HepG2 (cell line): Measurements from ENCODE around the gene SPC24. TPM values are rescaled to one million over a fixed set of nuclear protein-coding genes. Genes with fewer than 3 reads are reported as not detected.

Source experiments
- ARNT ChIP-seq: fragments of 450-650 bp; IDR thresholded peaks from 2 replicates; pipeline ENCODE4 v1.6.1; 2017
- ATAD3A ChIP-seq: sonication (generic); formaldehyde crosslinking; IDR thresholded peaks from 2 replicates; pipeline ENCODE4 v1.4.0; 2020; ENCODE audit warnings: missing genetic modification reagents
- DNMT1 ChIP-seq: sonication (generic); formaldehyde crosslinking; IDR thresholded peaks from 2 replicates; pipeline ENCODE4 v1.5.1; 2020; ENCODE audit warnings: mild to moderate bottlenecking, missing genetic modification reagents
- EP300 ChIP-seq, 3 experiments: sonication (generic) in 1 of 3; formaldehyde crosslinking in 1 of 3; IDR thresholded peaks; 2 replicates each; pipeline versions ENCODE4 v1.5.1 to v1.6.1; 2011 to 2020; ENCODE audit warnings: low read depth in 2 of 3, low read length in 2 of 3, borderline replicate concordance in 1 of 3, improper control_type of control experiment in 1 of 3, mild to moderate bottlenecking in 1 of 3, missing genetic modification reagents in 1 of 3, moderate library complexity in 1 of 3
- HMG20B ChIP-seq: conservative IDR thresholded peaks from 2 replicates; pipeline ENCODE4 v1.6.1; 2016; ENCODE audit warnings: missing genetic modification reagents, missing compliant biosample characterization
- KDM4B ChIP-seq: sonication (generic); formaldehyde crosslinking; IDR thresholded peaks from 2 replicates; pipeline ENCODE4 v1.4.0; 2020; ENCODE audit warnings: missing genetic modification reagents
- KLF16 ChIP-seq, 2 experiments: sonication (generic) in 1 of 2; formaldehyde crosslinking in 1 of 2; IDR thresholded peaks; 2 replicates each; pipeline versions ENCODE4 v1.6.1 to v1.8.0; 2016 to 2023; ENCODE audit warnings: missing genetic modification reagents in 2 of 2, missing compliant biosample characterization in 1 of 2
- MLLT10 ChIP-seq: sonication (generic); formaldehyde crosslinking; IDR thresholded peaks from 2 replicates; pipeline ENCODE4 v1.4.0; 2020; ENCODE audit warnings: missing genetic modification reagents
- PHF21A ChIP-seq: sonication (generic); formaldehyde crosslinking; IDR thresholded peaks from 2 replicates; pipeline ENCODE4 v1.5.0; 2020; ENCODE audit warnings: mild to moderate bottlenecking, missing genetic modification reagents
- RAD21 ChIP-seq: fragments of 450-650 bp; formaldehyde crosslinking; IDR thresholded peaks from 2 replicates; pipeline ENCODE4 v1.5.0; 2020; ENCODE audit warnings: mild to moderate bottlenecking
- RCOR2 ChIP-seq: IDR thresholded peaks from 2 replicates; pipeline ENCODE4 v1.6.1; 2016; ENCODE audit warnings: missing biosample characterization, missing genetic modification reagents
- REPIN1 ChIP-seq: sonication (generic); formaldehyde crosslinking; IDR thresholded peaks from 2 replicates; pipeline ENCODE4 v1.8.0; 2022; ENCODE audit warnings: missing genetic modification reagents, low read depth, mild to moderate bottlenecking, borderline replicate concordance
- SIN3B ChIP-seq: fragments of 150-350 bp; IDR thresholded peaks from 2 replicates; pipeline ENCODE4 v1.6.1; 2014; ENCODE audit warnings: low read length
- SRSF9 ChIP-seq: fragments of 200-400 bp; formaldehyde crosslinking; IDR thresholded peaks from 2 replicates; pipeline ENCODE4 v1.6.1; 2018; ENCODE audit warnings: borderline replicate concordance, mild to moderate bottlenecking, low read depth, low read length; ENCODE audit not compliant: insufficient read depth, poor library complexity, severe bottlenecking
- YEATS2 ChIP-seq: sonication (generic); formaldehyde crosslinking; IDR thresholded peaks from 2 replicates; pipeline ENCODE4 v1.4.0; 2020; ENCODE audit warnings: missing genetic modification reagents, borderline replicate concordance
- ZBTB1 ChIP-seq: sonication (generic); formaldehyde crosslinking; IDR thresholded peaks from 2 replicates; pipeline ENCODE4 v1.4.0; 2020; ENCODE audit warnings: missing genetic modification reagents, borderline replicate concordance
- ZNF317 ChIP-seq: sonication (generic); formaldehyde crosslinking; IDR thresholded peaks from 2 replicates; pipeline ENCODE4 v1.5.0; 2020; ENCODE audit warnings: mild to moderate bottlenecking, missing genetic modification reagents
- ZNF432 ChIP-seq: sonication (generic); formaldehyde crosslinking; IDR thresholded peaks from 2 replicates; pipeline ENCODE4 v1.5.0; 2020; ENCODE audit warnings: missing genetic modification reagents, mild to moderate bottlenecking, borderline replicate concordance
- ZNF446 ChIP-seq: sonication (generic); formaldehyde crosslinking; IDR thresholded peaks from 2 replicates; pipeline ENCODE4 v1.5.0; 2020; ENCODE audit warnings: mild to moderate bottlenecking, missing genetic modification reagents
- ZNF451 ChIP-seq: sonication (generic); formaldehyde crosslinking; IDR thresholded peaks from 2 replicates; pipeline ENCODE4 v1.5.0; 2020; ENCODE audit warnings: mild to moderate bottlenecking, missing genetic modification reagents
- ZNF569 ChIP-seq: sonication (generic); formaldehyde crosslinking; IDR thresholded peaks from 2 replicates; pipeline ENCODE4 v1.5.0; 2020; ENCODE audit warnings: mild to moderate bottlenecking, missing genetic modification reagents, moderate library complexity, borderline replicate concordance
- ZNF660 ChIP-seq: sonication (generic); formaldehyde crosslinking; IDR thresholded peaks from 2 replicates; pipeline ENCODE4 v1.5.1; 2020; ENCODE audit warnings: mild to moderate bottlenecking, low read depth, missing genetic modification reagents, borderline replicate concordance
- ZNF773 ChIP-seq: sonication (generic); formaldehyde crosslinking; IDR thresholded peaks from 2 replicates; pipeline ENCODE4 v1.4.0; 2020; ENCODE audit warnings: missing genetic modification reagents, borderline replicate concordance
- ZNF775 ChIP-seq: sonication (generic); formaldehyde crosslinking; IDR thresholded peaks from 2 replicates; pipeline ENCODE4 v1.4.0; 2020; ENCODE audit warnings: missing genetic modification reagents, mild to moderate bottlenecking, moderate library complexity, borderline replicate concordance
- polyA plus RNA-seq, 8 experiments: library from polyadenylated mRNA; depleted of rRNA in 3 of 8; stranded (reverse) in 7 of 8; unstranded in 1 of 8; fragments of >200 nt; fragmentation: Illumina TruSeq in 4 of 8; extraction: Trizol in 4 of 8; gene quantifications; 2 replicates each; pipeline versions ENCODE4 v1.2.1 to v1.2.3, GENCODE V29; 2011 to 2016; ENCODE audit warnings: low read depth in 4 of 8, missing spikeins in 1 of 8, mixed read lengths in 1 of 8; ENCODE audit not compliant: insufficient read depth in 1 of 8
- total RNA-seq, 5 experiments: library from RNA; depleted of rRNA; stranded (reverse); fragments of >200 nt; fragmentation: Illumina TruSeq; extraction: Trizol; gene quantifications; 2 replicates each; pipeline ENCODE4 v1.2.3, GENCODE V29; 2016; ENCODE audit warnings: low read depth in 1 of 5
- TF ChIP-seq, protein P1 (sequence below): sonication (generic); formaldehyde crosslinking; IDR thresholded peaks from 2 replicates; pipeline ENCODE4 v1.5.0; 2020; ENCODE audit warnings: missing genetic modification reagents
- TF ChIP-seq, protein P2 (sequence below): sonication (generic); formaldehyde crosslinking; IDR thresholded peaks from 2 replicates; pipeline ENCODE4 v1.5.0; 2020; ENCODE audit warnings: mild to moderate bottlenecking, missing genetic modification reagents
- TF ChIP-seq, protein P3 (sequence below): sonication (generic); formaldehyde crosslinking; IDR thresholded peaks from 2 replicates; pipeline ENCODE4 v1.8.1; 2023; ENCODE audit warnings: mild to moderate bottlenecking, moderate library complexity, missing genetic modification reagents

Gene SPC24
- total and polyA plus RNA-seq, 2 of the 13 experiments (the other 11 are each of a cell fraction or from before 2014, with no cell fraction given), result 10.0 to 46.2 TPM

DNA sequence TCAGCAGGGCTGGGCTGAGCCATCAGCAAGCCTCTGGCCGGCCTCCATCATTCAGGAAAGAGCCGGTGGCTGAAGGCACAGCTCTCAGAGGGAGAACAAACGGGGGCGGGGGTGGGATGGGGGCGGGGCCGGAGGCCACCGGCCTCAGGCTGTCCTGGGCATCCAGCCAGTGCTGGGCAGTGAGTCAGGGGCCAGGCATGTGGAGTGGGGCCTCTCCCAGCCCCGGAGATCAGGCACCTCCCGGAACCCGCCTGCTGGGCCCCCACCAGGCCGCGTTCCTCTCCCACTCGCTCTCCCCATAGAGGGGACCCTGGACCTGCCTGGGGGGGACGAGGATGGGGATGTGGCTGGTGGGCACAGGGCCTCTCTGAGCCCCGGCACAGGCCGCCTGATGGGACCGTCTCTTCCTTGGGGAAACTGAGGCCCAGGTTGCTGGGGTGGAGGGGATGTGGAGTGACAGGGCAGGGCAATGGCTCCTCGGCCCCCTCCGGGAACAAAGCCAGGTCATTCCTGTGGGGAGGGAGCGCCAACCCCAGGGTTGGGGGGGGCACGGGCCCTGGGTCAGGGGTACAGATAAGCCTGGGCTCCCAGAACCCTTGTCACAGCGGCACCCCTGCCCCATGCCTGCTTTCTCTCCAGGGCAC lies 12.9 kb downstream of the SPC24 start (continued):
- TF ChIP-seq, protein P1, sequence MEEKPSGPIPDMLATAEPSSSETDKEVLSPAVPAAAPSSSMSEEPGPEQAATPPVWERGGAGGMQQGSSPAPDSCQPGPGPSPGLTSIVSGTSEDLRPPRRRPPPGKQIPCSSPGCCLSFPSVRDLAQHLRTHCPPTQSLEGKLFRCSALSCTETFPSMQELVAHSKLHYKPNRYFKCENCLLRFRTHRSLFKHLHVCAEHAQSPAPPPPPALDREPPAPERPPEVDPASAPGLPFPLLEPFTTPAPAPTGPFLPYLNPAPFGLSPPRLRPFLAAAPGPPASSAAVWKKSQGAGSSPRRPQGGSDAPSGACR (CRISPR knock-in tag), result no peak
- TF ChIP-seq ARNT (no peak), ZNF775 (CRISPR knock-in tag) (no peak), RAD21 (CRISPR knock-in tag) (peak; percentile 42; the same call in 1 of the 2 replicates), ZNF451 (CRISPR knock-in tag) (no peak), RCOR2 (CRISPR knock-in tag) (no peak), ZBTB1 (CRISPR knock-in tag) (no peak), EP300 (IDR thresholded peaks at IDR 0.05; ENCODE audit: low read depth in 2 of 2, low read length in 2 of 2) (peak in 1 of 2 experiments; percentile 69; a peak in 2 of 4 replicates), EP300 (CRISPR knock-in tag; IDR thresholded peaks at IDR 0.05; ENCODE audit: borderline replicate concordance) (0 out of 2 replicates have a peak, but pooled peaks have one; percentile 42), ZNF773 (no peak), ZNF432 (no peak), DNMT1 (CRISPR knock-in tag) (no peak), MLLT10 (no peak), HMG20B (CRISPR knock-in tag) (no peak), ZNF446 (CRISPR knock-in tag) (no peak), KLF16 (CRISPR knock-in tag; IDR thresholded peaks at IDR 0.05) (no peak), KDM4B (CRISPR knock-in tag) (no peak), SRSF9 (no peak), REPIN1 (CRISPR knock-in tag) (0 out of 2 replicates have a peak, but pooled peaks have one; percentile 10), YEATS2 (CRISPR knock-in tag) (no peak), PHF21A (peak; percentile 52; the same call in 1 of the 2 replicates), SIN3B (no peak), ZNF317 (CRISPR knock-in tag) (peak; percentile 76), ZNF660 (CRISPR knock-in tag) (no peak), ZNF569 (CRISPR knock-in tag) (no peak), ATAD3A (CRISPR knock-in tag) (no peak)
- TF ChIP-seq, protein P2, sequence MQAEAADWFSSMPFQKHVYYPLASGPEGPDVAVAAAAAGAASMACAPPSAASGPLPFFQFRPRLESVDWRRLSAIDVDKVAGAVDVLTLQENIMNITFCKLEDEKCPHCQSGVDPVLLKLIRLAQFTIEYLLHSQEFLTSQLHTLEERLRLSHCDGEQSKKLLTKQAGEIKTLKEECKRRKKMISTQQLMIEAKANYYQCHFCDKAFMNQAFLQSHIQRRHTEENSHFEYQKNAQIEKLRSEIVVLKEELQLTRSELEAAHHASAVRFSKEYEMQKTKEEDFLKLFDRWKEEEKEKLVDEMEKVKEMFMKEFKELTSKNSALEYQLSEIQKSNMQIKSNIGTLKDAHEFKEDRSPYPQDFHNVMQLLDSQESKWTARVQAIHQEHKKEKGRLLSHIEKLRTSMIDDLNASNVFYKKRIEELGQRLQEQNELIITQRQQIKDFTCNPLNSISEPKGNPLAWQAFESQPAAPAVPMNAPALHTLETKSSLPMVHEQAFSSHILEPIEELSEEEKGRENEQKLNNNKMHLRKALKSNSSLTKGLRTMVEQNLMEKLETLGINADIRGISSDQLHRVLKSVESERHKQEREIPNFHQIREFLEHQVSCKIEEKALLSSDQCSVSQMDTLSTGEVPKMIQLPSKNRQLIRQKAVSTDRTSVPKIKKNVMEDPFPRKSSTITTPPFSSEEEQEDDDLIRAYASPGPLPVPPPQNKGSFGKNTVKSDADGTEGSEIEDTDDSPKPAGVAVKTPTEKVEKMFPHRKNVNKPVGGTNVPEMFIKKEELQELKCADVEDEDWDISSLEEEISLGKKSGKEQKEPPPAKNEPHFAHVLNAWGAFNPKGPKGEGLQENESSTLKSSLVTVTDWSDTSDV (CRISPR knock-in tag), result no peak
- TF ChIP-seq, protein P3, sequence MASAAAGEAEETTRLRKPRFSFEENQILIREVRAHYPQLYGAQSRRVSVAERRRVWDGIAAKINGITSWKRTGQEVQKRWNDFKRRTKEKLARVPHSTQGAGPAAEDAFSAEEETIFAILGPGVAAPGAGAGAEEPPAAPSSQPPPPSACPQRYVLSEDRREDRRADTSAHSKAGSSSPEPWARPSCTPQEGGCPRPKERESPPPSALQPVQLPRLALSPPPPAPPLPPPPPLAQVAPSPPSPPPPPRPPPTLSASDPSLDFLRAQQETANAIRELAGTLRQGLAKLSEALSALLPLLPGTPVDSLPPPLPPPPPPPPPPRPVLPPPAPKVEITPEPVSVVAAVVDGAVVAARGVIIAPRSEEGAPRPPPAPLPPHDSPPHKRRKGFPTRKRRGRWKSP, result peak; percentile 29
